BE2C (cell line): ENCODE results near the gene CCDC61.

ENCODE experiments used
- DNase-seq: peaks from one replicate; pipeline ENCODE4 v3.0.0-alpha.2; 2020
- H3K27me3 ChIP-seq: fragments of 250-450 bp; sonication (Bioruptor Pico); 2 replicates; pipeline ENCODE4 v1.5.1; 2020; ENCODE audit warnings: mild to moderate bottlenecking
- H3K36me3 ChIP-seq: fragments of 250-450 bp; sonication (Bioruptor Pico); 2 replicates; pipeline ENCODE4 v1.5.1; 2020; ENCODE audit warnings: mild to moderate bottlenecking
- H3K4me1 ChIP-seq: fragments of 250-450 bp; sonication (Bioruptor Pico); 2 replicates; pipeline ENCODE4 v1.5.1; 2020
- H3K4me3 ChIP-seq: 2 replicates; pipeline ENCODE4 v1.5.1; 2011; ENCODE audit warnings: low read depth, low read length
- H3K9me3 ChIP-seq: fragments of 250-450 bp; sonication (Bioruptor Pico); 2 replicates; pipeline ENCODE4 v1.5.1; 2020
- TF ChIP-seq, protein P1 (sequence below): IDR thresholded peaks from 2 replicates; pipeline ENCODE4 v1.5.1; 2012; ENCODE audit warnings: mild to moderate bottlenecking, low read depth, low read length

The CCDC61 gene

DNA sequence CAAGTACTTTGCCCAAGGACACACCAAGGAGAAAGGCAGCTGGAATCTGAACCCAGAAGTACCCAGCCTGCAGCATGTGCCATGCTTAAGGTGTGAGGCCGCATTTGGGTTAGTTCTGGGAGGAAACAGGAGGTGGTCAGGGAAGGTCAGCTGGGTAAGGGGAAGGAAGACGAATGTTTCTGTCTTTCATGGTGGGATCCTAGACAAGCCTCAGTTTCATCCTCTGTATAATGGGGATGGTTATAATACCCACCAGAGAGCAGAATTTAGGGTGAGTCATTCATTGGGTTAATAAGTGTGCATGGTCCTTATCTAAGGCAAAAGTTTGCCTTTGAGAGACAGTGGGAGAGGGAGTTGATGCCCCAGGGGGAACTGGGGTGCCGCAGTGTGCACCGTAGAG is 3.6 kb downstream of the CCDC61 start:
- TF ChIP-seq, protein P1, sequence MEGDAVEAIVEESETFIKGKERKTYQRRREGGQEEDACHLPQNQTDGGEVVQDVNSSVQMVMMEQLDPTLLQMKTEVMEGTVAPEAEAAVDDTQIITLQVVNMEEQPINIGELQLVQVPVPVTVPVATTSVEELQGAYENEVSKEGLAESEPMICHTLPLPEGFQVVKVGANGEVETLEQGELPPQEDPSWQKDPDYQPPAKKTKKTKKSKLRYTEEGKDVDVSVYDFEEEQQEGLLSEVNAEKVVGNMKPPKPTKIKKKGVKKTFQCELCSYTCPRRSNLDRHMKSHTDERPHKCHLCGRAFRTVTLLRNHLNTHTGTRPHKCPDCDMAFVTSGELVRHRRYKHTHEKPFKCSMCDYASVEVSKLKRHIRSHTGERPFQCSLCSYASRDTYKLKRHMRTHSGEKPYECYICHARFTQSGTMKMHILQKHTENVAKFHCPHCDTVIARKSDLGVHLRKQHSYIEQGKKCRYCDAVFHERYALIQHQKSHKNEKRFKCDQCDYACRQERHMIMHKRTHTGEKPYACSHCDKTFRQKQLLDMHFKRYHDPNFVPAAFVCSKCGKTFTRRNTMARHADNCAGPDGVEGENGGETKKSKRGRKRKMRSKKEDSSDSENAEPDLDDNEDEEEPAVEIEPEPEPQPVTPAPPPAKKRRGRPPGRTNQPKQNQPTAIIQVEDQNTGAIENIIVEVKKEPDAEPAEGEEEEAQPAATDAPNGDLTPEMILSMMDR, result no peak
- no peaks in the 10 kb centered on the region; the same call in 1 of the 2 replicates for H3K36me3 ChIP-seq
- H3K4me1 ChIP-seq, result peaks cover 4% of the 10 kb centered on the region; the same call in 1 of the 2 replicates
- no peaks in the 10 kb centered on the region for H3K27me3 ChIP-seq
- DNase-seq, result no peak
- no peak overlapping the region for H3K4me3 ChIP-seq
- no peaks in the 10 kb centered on the region for H3K9me3 ChIP-seq

DNA sequence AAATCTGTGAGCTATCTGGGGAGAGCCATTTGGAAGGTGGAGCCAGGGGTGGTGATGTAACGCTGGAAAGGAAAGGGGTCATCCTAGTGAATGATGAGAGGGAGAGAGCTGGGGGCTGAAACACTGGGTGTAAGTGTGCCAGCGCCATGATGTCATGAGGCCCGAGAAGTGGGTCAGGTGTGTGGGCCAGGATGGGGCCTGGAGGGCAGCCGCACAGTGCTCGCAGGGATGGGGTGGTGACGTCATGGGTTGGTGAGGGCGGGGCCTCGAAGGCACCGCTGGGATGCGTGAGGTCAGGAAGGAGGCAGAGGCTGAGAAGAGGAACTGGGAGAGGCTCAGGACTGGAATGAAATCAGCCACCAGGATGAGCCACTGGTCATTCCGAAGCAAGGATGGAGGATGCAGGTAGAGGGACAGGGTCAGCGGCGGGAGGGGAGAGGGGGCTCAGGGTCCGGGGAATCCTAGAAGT is 4.4 kb downstream of the CCDC61 start:
- peaks cover 4% of the 10 kb centered on the region; the same call in 1 of the 2 replicates for H3K4me1 ChIP-seq
- H3K9me3 ChIP-seq, result no peaks in the 10 kb centered on the region
- TF ChIP-seq, protein P1, result no peak
- no peaks in the 10 kb centered on the region for H3K27me3 ChIP-seq
- DNase-seq, result peak; percentile 61
- peak overlapping the region; percentile 54 for H3K4me3 ChIP-seq
- no peaks in the 10 kb centered on the region; the same call in 1 of the 2 replicates for H3K36me3 ChIP-seq

DNA sequence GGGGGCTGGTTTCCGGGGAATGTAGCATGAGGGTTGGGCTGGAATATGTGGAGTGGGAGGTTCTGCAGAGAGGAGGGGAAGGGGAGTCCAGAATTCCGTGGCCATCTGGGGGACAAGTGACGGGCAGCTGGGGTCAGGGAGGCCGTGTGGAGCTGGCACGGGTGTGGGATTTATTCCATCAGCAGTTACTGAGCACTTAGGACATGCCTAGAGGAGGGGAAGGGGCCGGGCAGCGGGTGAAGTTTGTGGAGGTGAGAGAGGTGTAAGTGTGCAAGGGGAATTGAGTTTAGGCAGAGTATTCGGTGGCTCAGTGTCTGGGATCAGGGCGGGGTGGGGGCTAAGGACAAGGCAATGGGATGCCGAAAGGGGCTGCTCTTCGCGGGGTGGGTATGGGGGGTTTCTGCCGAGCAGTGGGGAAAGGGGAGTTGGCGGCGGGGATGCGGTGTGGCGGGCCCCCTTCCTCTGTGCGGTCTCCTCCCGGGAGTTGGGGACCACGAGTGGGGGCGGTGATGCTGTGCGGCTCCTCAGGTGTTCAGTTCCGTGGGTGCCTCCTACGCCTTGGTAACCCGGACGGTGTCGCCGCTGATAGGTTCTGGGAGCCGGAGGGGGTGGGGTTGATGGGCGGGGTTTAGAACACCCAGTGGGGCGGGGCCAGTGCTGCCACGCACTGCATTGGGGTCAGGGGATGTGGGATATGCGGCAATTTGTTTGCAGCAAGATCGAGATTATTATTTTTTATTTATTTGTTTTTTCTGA is 5.4 kb downstream of the CCDC61 start:
- H3K4me3 ChIP-seq, result peak overlapping the region; percentile 54
- TF ChIP-seq, protein P1, result no peak
- DNase-seq, result peak; percentile 84

DNA sequence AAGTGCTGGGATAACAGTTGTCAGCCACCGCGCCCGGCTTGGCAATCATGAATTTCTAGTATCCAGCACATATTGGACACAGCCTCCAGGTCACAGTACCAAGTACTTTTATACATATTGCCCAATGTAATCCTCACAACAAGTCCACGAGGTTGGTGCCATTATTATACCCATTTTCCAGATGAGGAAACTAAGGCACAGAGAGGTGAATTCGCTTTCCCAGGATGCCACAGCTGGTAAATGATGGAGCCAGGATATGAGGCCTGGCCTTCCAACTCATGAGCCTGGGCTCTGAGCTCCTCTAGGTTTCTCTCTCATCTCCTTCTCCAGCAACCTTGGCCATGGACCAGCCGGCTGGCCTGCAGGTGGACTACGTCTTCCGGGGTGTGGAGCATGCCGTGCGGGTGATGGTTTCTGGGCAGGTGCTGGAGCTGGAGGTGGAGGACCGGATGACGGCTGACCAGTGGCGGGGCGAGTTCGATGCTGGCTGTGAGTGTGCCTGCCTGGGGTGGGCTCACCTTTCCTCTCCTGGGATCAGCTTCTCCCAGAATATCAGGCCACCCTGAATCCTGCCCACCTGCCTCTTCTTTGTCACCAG is 7.5 kb downstream of the CCDC61 start:
- no peaks in the 10 kb centered on the region for H3K27me3 ChIP-seq
- DNase-seq, result no peak
- H3K9me3 ChIP-seq, result no peaks in the 10 kb centered on the region
- TF ChIP-seq, protein P1, result no peak
- H3K4me3 ChIP-seq, result no peak overlapping the region
- no peaks in the 10 kb centered on the region; the same call in 1 of the 2 replicates for H3K36me3 ChIP-seq
- peaks cover 4% of the 10 kb centered on the region; the same call in 1 of the 2 replicates for H3K4me1 ChIP-seq

More for the DNA sequence above, 5.4 kb downstream of the CCDC61 start:
- no peaks in the 10 kb centered on the region; the same call in 1 of the 2 replicates for H3K36me3 ChIP-seq
- H3K4me1 ChIP-seq, result peaks cover 4% of the 10 kb centered on the region; the same call in 1 of the 2 replicates
- no peaks in the 10 kb centered on the region for H3K27me3 ChIP-seq
- H3K9me3 ChIP-seq, result no peaks in the 10 kb centered on the region

- no peak overlapping the region for H3K4me3 ChIP-seq
- TF ChIP-seq, protein P1, result no peak
- H3K4me1 ChIP-seq, result no peaks in the 10 kb centered on the region; the same call in 1 of the 2 replicates
- no peaks in the 10 kb centered on the region; the same call in 1 of the 2 replicates for H3K36me3 ChIP-seq
- no peaks in the 10 kb centered on the region for H3K9me3 ChIP-seq
- DNase-seq, result no peak
- H3K27me3 ChIP-seq, result no peaks in the 10 kb centered on the region
Measured at GRCh38 chr19:46006411-46006810, 11.1 kb downstream of the CCDC61 start.
